Measurements from ENCODE around the gene VCP. TPM values are rescaled to one million over a fixed set of nuclear protein-coding genes. Genes with fewer than 3 reads are reported as not detected.

VCP gene
- total and polyA plus RNA-seq, 2 experiments from 2014 or later = 130 to 408 TPM

GRCh38 chr9:35048511-35048910, 23.9 kb downstream of the VCP start:
- Histone ChIP-seq H3K27ac (ENCODE audit: low read depth) (no peak overlapping the region), H3K36me3 (ENCODE audit: insufficient read depth) (peaks cover 9% of the 10 kb centered on the region; the same call in 1 of the 2 replicates), H3K4me2 (no peak overlapping the region), H4K20me1 (replicated peaks; ENCODE audit: insufficient read depth) (no peaks in the 10 kb centered on the region; the same call in none of the 2 replicates), H3K27me3 (ENCODE audit: insufficient read depth) (no peaks in the 10 kb centered on the region), H3K4me1 (ENCODE audit: insufficient read depth) (no peaks in the 10 kb centered on the region), H3K4me3 (no peak overlapping the region), H3K9me2 (ENCODE audit: insufficient read depth) (peaks cover 4% of the 10 kb centered on the region; the same call in 1 of the 2 replicates), H3K79me2 (replicated peaks; ENCODE audit: insufficient read depth) (no peaks in the 10 kb centered on the region), H2AFZ (no peak overlapping the region), H3F3A (replicated peaks; ENCODE audit: low read depth) (0 out of 2 replicates have a peak, but pooled peaks cover 2% of the 10 kb centered on the region)
- ATAC-seq = no peak
- Mint-ChIP-seq H3K36me3 (ENCODE audit: low read depth) (peaks cover 53% of the 10 kb centered on the region), H3K9me3 (no peaks in the 10 kb centered on the region), H3K4me3 (no peak overlapping the region), H3K27ac (no peak overlapping the region), H3K4me1 (peaks cover 11% of the 10 kb centered on the region; the same call in 1 of the 3 replicates), H3K27me3 (ENCODE audit: insufficient read depth, low read depth, poor library complexity) (peaks cover 8% of the 10 kb centered on the region)
- DNase-seq (ENCODE audit: low spot score) = no peak
- no peak for TF ChIP-seq CREB1 (CRISPR knock-in tag; IDR thresholded peaks at IDR 0.05; ENCODE audit: low read depth)
- TF ChIP-seq, protein P1, sequence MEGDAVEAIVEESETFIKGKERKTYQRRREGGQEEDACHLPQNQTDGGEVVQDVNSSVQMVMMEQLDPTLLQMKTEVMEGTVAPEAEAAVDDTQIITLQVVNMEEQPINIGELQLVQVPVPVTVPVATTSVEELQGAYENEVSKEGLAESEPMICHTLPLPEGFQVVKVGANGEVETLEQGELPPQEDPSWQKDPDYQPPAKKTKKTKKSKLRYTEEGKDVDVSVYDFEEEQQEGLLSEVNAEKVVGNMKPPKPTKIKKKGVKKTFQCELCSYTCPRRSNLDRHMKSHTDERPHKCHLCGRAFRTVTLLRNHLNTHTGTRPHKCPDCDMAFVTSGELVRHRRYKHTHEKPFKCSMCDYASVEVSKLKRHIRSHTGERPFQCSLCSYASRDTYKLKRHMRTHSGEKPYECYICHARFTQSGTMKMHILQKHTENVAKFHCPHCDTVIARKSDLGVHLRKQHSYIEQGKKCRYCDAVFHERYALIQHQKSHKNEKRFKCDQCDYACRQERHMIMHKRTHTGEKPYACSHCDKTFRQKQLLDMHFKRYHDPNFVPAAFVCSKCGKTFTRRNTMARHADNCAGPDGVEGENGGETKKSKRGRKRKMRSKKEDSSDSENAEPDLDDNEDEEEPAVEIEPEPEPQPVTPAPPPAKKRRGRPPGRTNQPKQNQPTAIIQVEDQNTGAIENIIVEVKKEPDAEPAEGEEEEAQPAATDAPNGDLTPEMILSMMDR (conservative IDR thresholded peaks at IDR 0.05; ENCODE audit: low read depth in 2 of 2) = no peak
- TF ChIP-seq EZH2phosphoT487 (IDR thresholded peaks at IDR 0.05; ENCODE audit: unreplicated experiment) = no peak
- TF ChIP-seq ZNF114 (CRISPR knock-in tag; IDR thresholded peaks at IDR 0.05) = no peak
- TF ChIP-seq EZH2 (IDR thresholded peaks at IDR 0.05; ENCODE audit: low read depth, unreplicated experiment) = no peak
- TF ChIP-seq POLR2AphosphoS5 (IDR thresholded peaks at IDR 0.05; ENCODE audit: low read depth) = no peak
- TF ChIP-seq, protein P2, sequence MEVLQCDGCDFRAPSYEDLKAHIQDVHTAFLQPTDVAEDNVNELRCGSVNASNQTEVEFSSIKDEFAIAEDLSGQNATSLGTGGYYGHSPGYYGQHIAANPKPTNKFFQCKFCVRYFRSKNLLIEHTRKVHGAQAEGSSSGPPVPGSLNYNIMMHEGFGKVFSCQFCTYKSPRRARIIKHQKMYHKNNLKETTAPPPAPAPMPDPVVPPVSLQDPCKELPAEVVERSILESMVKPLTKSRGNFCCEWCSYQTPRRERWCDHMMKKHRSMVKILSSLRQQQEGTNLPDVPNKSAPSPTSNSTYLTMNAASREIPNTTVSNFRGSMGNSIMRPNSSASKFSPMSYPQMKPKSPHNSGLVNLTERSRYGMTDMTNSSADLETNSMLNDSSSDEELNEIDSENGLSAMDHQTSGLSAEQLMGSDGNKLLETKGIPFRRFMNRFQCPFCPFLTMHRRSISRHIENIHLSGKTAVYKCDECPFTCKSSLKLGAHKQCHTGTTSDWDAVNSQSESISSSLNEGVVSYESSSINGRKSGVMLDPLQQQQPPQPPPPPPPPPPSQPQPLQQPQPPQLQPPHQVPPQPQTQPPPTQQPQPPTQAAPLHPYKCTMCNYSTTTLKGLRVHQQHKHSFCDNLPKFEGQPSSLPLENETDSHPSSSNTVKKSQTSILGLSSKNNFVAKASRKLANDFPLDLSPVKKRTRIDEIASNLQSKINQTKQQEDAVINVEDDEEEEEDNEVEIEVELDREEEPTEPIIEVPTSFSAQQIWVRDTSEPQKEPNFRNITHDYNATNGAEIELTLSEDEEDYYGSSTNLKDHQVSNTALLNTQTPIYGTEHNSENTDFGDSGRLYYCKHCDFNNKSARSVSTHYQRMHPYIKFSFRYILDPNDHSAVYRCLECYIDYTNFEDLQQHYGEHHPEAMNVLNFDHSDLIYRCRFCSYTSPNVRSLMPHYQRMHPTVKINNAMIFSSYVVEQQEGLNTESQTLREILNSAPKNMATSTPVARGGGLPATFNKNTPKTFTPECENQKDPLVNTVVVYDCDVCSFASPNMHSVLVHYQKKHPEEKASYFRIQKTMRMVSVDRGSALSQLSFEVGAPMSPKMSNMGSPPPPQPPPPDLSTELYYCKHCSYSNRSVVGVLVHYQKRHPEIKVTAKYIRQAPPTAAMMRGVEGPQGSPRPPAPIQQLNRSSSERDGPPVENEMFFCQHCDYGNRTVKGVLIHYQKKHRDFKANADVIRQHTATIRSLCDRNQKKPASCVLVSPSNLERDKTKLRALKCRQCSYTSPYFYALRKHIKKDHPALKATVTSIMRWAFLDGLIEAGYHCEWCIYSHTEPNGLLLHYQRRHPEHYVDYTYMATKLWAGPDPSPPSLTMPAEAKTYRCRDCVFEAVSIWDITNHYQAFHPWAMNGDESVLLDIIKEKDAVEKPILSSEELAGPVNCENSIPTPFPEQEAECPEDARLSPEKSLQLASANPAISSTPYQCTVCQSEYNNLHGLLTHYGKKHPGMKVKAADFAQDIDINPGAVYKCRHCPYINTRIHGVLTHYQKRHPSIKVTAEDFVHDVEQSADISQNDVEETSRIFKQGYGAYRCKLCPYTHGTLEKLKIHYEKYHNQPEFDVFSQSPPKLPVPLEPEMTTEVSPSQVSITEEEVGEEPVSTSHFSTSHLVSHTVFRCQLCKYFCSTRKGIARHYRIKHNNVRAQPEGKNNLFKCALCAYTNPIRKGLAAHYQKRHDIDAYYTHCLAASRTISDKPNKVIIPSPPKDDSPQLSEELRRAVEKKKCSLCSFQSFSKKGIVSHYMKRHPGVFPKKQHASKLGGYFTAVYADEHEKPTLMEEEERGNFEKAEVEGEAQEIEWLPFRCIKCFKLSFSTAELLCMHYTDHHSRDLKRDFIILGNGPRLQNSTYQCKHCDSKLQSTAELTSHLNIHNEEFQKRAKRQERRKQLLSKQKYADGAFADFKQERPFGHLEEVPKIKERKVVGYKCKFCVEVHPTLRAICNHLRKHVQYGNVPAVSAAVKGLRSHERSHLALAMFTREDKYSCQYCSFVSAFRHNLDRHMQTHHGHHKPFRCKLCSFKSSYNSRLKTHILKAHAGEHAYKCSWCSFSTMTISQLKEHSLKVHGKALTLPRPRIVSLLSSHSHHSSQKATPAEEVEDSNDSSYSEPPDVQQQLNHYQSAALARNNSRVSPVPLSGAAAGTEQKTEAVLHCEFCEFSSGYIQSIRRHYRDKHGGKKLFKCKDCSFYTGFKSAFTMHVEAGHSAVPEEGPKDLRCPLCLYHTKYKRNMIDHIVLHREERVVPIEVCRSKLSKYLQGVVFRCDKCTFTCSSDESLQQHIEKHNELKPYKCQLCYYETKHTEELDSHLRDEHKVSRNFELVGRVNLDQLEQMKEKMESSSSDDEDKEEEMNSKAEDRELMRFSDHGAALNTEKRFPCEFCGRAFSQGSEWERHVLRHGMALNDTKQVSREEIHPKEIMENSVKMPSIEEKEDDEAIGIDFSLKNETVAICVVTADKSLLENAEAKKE (CRISPR knock-in tag; IDR thresholded peaks at IDR 0.05) = no peak
- no peak for TF ChIP-seq NANOG (IDR thresholded peaks at IDR 0.05; ENCODE audit: borderline replicate concordance)
- no peak for TF ChIP-seq REST (IDR thresholded peaks at IDR 0.05; ENCODE audit: unreplicated experiment)
- TF ChIP-seq, protein P3, sequence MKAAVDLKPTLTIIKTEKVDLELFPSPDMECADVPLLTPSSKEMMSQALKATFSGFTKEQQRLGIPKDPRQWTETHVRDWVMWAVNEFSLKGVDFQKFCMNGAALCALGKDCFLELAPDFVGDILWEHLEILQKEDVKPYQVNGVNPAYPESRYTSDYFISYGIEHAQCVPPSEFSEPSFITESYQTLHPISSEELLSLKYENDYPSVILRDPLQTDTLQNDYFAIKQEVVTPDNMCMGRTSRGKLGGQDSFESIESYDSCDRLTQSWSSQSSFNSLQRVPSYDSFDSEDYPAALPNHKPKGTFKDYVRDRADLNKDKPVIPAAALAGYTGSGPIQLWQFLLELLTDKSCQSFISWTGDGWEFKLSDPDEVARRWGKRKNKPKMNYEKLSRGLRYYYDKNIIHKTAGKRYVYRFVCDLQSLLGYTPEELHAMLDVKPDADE (IDR thresholded peaks at IDR 0.05) = no peak
- TF ChIP-seq ZNF331 (CRISPR knock-in tag; IDR thresholded peaks at IDR 0.05; ENCODE audit: low read depth) = no peak
- TF ChIP-seq STAT1 (IDR thresholded peaks at IDR 0.05; ENCODE audit: unreplicated experiment) = no peak
- TF ChIP-seq JUNB (IDR thresholded peaks at IDR 0.05; ENCODE audit: unreplicated experiment) = no peak
